GM10847 (cell line): ENCODE results near the gene C6orf120.

Source experiments
- POLR2A ChIP-seq: IDR thresholded peaks from 2 replicates; pipeline ENCODE4 v1.6.1; 2011; ENCODE audit not compliant: insufficient read length; ENCODE audit errors: extremely low read depth

C6orf120 gene

DNA sequence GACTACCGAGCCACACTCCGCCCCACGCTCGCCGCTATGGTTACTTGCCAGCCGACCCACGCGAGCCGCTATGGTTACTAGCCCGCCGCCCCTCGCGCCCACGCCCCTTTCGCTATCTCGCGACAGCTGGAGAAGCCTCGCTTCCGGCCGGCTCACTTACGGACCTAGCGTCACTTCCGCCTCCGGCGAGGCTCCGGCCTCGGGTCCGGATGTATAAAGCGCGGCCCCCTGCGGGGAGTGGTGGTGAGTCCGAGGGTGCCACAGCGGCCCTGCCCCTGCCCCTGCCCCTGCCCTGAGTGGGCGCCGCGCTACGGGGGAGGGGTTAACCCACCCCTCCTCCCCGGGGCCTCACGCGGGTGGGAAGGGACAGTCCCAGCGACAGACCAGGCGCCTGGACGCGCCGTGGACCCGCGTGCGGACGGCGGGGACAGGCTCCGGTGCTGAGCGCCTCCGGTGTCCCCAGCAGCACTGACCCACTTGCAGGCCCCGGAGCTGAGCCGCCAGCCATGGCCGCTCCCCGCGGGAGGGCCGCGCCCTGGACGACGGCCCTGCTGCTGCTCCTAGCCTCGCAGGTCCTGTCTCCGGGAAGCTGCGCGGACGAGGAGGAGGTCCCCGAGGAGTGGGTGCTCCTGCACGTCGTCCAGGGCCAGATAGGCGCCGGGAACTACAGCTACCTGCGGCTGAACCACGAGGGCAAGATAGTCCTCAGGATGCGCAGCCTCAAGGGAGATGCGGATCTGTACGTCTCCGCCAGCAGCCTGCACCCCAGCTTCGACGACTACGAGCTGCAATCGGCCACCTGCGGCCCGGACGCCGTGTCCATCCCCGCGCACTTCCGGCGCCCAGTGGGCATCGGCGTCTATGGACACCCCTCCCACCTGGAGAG is at the start of gene C6orf120, which contains the start of gene WDR27:
C6orf120 (plus strand) TSS at position 173 of the 886 bp plus-strand sequence; CDS start at position 507, 334 bp downstream.
WDR27 (minus strand) TSS at position 76 of the 886 bp plus-strand sequence. CDS start 13,024 bp downstream, outside the sequence.
- TF ChIP-seq POLR2A, result peak; percentile 91

DNA sequence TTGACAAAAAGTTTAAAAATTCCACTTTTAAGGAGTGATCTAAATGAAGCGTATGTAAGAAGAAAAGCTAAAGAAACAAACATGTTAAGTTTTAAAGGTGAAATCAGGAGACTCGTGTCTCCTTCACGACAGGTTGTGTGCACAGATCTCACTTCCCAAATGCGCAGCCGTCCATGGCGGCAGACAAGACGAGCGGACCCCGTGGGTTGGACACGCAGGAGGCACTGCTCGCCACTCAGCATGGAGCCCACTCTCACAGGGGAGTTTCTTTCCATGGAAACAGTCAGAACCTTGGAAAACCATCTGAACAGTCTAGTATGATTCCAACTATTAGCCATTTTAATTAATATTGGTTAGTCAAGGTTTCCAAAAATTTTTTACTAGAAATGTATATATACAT is 49.0 kb upstream of the C6orf120 start:
- no peak for TF ChIP-seq POLR2A

DNA sequence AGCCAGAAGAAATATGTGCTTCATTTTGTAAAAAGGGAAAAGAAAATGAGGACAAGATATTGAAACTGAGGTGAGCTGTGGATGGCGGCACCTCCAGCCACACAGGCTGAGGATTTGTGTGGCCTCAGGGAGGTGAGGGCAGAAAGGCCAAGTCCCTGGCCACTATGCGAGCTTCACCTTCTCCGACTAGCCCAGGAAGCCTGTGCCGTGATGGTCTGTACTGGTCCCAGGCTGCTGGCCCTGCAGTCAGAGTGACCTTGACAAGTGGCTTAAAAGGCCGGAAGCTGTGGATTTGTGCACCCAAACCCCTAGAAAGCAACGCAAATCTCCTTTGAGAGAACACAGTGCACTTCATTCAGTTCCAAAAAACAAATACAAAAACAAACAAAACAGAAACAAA is 48.2 kb upstream of the C6orf120 start:
- TF ChIP-seq POLR2A, result no peak

DNA sequence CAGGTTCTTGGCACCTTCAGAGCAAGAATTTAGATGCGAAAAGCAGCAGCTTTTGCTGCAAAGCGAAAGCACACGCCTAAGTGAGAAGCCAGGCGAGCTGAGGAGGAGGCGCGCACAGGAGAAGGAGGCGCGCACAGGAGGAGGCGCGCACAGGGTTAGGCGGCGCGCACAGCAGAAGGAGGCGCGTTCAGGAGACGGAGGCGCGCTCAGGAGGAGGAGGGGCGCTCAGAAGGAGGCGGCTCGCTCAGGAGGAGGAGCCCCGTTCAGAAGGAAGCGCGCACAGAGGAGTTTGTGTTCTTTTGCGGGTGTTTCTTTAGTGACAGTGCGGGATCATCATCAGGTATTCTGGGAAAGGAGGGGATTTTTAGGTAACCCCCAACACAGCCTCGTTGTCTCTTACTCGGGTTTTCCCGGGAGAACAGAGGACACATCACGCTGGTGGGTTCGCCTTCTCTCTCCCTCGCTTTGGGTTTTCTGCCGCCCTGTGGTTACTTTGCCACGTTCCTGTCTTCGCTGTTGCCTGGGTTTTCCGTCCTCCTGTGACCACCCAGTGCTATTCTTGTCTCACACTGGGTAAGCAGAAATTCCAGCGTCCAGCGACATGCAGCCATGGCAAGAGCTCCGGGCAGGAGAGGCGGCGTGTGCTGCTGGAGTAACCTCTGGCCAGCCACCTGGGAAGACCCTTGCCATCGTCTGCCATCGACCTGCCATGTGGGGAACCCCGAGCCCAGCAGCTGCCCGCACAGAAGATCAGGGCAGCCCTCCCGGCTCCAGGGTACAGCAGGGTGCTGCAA is 47.1 kb upstream of the C6orf120 start:
- no peak for TF ChIP-seq POLR2A

DNA sequence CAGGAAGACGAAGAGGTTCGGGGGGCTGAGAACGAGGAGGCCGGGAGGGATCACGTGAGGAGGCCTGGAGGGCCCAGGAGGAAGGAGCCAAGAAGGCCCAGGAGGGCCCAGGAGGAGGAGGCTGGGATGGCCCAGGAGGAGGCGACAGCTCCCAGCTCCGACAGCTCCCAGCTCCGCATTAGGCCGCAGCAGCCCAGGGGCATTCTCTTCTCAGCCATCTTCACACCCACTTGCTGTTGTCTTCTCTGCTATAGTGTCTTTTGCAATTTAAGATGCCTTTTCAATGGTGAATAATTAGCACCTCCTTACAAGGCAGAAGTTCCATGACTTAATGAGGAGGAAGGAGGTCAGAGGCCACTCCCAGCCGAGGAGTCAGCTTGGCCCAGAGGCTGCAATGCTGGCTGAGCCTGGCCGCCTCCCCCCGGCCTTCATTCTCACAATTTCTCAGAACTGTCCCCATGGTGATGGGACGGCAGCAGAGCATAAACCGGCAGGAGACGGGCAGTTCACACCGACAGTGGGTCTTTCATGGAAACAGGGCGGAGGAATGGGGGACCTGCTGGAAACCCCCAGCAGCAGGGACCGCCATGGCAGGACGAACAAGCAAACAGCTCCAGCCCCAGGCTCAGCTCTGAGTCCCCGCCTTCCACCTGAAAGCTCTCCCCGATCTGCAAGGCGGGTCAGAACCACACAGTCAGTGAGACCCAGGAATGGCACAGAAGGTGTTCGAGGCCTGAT is 45.2 kb upstream of the C6orf120 start:
- TF ChIP-seq POLR2A, result no peak

DNA sequence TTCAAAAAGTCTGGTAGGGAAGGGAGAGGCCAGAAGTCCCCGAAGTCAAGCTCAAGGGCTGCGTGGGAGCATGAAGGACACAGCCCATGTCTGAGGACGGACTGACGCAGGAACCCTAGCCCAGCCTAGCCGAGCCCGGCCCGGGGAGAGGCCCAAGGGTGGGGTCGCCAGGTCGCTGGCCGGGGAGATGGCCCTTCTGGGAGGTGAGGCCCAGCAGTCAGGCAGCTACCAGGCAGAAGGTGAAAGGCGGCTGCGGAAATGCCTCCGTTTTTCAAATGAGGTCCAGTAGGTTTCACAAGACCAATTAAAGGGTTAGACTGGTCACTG is 44.7 kb upstream of the C6orf120 start:
- no peak for TF ChIP-seq POLR2A

DNA sequence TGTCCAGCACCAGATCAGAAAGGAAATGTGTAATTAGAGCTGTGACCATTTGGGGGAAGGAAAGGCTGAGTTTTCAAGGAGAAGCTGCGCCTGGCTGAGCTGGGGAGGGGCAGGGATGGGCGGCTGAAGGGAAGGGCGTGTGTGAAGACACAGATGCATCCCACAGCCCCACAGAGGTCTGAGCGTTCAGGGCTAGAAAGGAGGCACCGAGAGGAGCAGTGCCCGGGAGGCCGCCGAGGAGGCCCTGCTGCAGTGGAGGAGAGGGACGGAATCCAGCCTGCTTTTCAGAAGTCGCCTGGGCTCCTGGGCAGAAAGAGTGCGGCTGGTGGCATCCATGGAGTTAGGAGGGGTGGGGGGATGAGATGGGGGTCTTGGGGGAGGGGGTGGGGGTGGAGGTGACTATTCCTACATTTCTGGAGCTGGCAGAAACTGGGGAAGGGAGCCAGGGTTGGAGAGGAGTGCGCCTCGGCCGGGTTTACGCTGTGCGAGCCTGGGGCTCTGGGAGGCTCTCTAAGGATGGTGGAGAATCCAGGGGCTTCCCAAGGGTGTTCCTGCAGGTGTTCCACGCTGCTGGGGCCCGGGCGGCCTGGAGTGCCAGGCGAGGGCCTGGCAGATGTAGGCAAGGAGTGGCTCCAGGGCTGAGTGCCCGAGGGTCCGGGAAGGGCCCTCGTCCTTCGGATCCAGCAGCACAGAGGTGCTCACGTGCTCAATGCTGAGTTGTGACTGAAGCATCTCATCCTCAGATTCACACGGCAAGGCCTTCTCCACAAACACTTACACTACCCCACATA is 41.9 kb upstream of the C6orf120 start:
- TF ChIP-seq POLR2A, result no peak

DNA sequence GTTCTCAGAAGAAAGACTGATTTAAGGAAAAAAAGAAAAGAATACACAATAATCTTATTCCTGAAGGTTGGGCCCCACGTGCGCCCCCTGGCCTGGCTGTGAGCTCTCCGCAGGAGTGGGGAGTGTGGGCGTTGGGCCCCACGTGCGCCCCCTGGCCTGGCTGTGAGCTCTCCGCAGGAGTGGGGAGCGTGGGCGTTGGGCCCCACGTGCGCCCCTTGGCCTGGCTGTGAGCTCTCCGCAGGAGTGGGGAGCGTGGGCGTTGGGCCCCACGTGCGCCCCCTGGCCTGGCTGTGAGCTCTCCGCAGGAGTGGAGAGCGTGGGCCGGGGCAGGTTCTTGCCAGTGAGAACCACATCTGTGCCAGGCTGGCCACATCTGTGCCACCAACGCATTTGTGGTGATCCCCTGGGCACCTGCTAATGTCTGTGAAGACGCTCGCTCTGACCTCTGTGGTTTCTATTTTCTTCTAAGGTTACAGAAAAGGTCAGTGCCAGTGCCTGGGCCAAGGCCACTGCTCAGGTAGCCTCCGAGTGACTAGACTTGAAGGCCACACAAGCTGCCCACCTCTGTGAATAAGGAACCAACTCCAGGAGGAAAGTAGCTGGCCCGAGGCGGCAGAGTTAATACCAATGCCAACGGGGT is 41.1 kb upstream of the C6orf120 start:
- TF ChIP-seq POLR2A, result no peak

DNA sequence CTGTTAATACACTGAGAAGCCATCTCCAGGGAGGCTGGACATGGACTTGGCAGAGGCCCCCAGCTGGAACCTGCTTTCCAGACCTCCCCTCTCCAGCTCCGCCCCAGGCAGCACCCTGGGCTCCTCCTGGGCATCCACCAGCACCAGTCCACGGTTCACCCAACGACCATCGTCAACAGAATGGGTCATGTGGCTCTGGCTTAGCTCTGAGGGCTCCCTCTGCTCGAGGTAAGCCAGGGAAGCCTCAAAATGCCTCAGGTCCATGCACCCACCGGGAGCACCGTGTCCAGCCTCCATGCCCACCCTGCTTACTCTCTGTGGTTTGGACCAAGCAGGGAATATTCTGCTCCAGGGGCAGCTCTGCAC is 40.6 kb upstream of the C6orf120 start:
- no peak for TF ChIP-seq POLR2A

DNA sequence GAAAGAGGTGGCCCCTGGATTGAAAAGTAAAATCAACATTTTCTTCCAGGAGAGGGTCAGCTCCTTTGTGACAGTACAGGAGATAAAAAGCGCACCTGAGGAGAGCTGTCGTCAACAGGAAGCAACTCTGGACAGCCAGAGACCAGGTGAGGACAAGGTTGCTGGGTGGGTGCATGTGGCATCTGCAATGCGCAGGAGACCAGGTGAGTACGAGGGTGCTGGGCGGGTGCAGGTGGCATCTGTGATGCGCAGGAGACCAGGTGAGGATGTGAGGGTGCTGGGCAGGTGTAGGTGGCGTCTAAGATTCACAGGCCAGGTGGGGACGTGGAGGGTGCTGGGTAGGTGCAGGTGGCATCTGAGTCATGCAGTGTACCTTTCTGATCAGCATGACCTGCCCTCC is 38.5 kb upstream of the C6orf120 start:
- no peak for TF ChIP-seq POLR2A

DNA sequence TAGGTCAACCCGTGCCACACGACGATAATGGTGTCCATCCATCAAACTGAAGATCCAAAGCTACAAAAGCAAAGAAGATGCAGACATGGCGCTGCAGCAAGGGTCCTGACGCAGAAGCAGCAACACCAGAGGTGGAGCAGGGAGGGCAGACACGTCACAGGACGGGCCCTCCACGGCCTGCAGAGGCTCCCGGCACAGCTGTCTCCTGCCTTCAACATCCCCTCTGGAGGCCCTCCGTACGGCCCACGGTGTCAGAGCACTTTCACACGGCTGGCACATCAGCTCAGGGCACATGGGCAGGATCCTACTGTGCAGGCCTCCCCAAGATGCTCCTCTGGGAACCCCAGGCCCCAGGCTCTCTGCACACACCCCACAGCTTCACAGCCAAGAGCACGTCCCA is 37.7 kb upstream of the C6orf120 start:
- TF ChIP-seq POLR2A, result no peak

DNA sequence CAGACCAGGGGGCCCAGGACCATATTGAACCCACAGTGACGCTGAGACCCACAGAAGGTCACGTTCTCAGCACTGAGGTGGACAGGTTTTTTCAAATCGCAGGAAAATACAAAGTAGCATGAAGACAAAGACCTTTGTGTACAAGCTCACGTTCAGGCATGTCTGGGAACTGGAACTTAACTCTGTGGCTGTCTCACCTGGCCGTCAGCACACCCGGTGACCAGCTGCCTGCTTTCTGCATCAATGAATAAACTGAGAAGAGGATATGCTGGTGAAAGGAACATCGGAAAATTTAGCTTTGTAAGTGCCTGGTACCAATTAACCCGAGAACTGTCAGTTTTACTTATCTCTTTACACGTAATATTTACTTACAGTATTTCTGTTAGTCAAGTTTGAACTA is 36.6 kb upstream of the C6orf120 start:
- TF ChIP-seq POLR2A, result no peak

DNA sequence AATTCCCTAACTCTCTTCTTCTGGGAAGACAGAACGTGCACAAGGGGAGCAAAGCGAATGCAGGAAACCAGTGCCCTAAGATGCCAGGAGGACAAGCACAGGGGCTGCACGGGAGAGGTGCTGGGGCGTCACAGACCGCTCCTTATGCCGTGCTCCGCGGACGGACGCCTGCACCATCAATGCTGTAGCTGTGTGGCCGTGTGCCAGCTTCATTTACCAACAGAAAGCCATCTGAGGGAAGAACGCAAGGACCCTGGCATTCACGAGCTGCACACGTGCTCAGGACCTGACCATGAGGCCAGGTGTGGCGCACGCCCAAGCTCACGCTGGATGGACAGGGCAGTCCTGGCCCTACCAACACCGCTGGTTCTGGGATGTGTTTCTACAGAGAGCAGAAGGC is 35.5 kb upstream of the C6orf120 start:
- no peak for TF ChIP-seq POLR2A

DNA sequence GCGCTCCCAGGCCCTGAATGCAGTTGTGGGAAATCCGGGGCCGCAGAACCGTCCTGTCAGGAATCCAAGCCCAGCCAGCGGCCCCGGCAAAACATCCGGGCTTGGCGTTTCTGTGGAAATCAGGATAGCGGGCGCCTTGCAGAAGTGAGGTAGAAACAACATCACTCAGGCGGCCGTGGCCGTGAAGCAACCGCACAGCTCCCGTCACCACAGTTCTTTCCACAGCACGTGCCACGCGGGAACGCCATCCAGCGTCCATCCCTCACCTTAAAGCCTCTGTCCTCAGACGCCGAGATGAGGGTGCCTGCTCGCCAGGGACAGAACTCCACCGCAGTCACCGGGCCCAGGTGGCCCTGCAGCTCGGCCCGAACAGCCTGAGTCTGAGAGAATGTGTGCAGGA is 34.2 kb upstream of the C6orf120 start:
- TF ChIP-seq POLR2A, result no peak

DNA sequence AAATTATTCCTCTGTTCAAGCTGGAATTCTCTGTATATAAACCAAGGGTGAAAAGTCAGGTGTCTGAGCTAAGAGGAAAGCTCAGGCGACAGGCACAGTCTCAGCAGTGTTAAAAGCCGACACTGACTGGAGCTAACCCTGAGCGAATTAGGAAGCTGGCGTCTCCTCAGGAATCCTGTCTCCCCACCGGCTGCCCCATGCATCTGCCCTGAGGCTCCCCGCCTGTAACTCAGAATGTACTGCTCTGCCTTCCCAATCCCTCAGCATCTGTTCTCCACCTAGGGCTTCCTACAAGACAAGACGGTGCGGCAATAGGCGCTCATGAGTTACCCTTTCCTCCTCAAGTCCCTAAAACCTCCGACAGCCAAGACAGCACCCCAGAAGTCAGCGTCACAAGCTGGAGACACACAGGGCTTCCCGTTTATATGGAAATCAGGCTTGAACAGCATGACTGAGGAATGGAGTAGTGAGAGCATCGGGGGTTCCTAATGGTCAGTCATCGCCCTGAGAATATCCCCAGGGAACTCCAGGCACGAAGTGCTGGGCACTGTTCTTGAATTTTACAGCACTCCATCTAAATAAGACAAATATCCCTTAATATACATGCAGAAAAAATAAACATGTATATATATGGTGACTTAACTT is 33.6 kb upstream of the C6orf120 start:
- TF ChIP-seq POLR2A, result no peak
